ENCODE data around the gene NTSR1.

Gene NTSR1

GRCh38 chr20:62804021-62804626, 95.5 kb downstream of the NTSR1 start:
- TF ChIP-seq CTCF (IDR thresholded peaks at IDR 0.05; ENCODE audit: extremely low read depth, missing control alignments) = no peak
- peak; percentile 58 for DNase-seq (ENCODE audit: low spot score)

GRCh38 chr20:62804627-62805154, 96.1 kb downstream of the NTSR1 start, which contains the start of gene OGFR:
OGFR (plus strand) TSS chr20:62804835; CDS start chr20:62804860, 25 bp downstream.
- no peak for TF ChIP-seq CTCF (IDR thresholded peaks at IDR 0.05; ENCODE audit: extremely low read depth, missing control alignments)
- DNase-seq (ENCODE audit: low spot score) = peak; percentile 97

GRCh38 chr20:62805155-62805710, 96.6 kb downstream of the NTSR1 start:
- DNase-seq (ENCODE audit: low spot score) = peak; percentile 75

GRCh38 chr20:62805711-62806382, 97.2 kb downstream of the NTSR1 start:
- no peak for TF ChIP-seq CTCF (IDR thresholded peaks at IDR 0.05; ENCODE audit: extremely low read depth, missing control alignments)
- no peak for DNase-seq (ENCODE audit: low spot score)

More at GRCh38 chr20:62805155-62805710, 96.6 kb downstream of the NTSR1 start:
- no peak for TF ChIP-seq CTCF (IDR thresholded peaks at IDR 0.05; ENCODE audit: extremely low read depth, missing control alignments)

GRCh38 chr20:62806383-62807050, 97.9 kb downstream of the NTSR1 start:
- TF ChIP-seq CTCF (IDR thresholded peaks at IDR 0.05; ENCODE audit: extremely low read depth, missing control alignments) = no peak
- DNase-seq (ENCODE audit: low spot score) = no peak

GRCh38 chr20:62807444-62808210, 99.0 kb downstream of the NTSR1 start:
- TF ChIP-seq CTCF (IDR thresholded peaks at IDR 0.05; ENCODE audit: extremely low read depth, missing control alignments) = no peak
- no peak for DNase-seq (ENCODE audit: low spot score)

Measured in GM20000 (cell line).